Embryonic facial prominence (tissue), 1 donor: Measurements from ENCODE around the gene MCOLN1.
"Not testable (repeated sequence)": the region's sequence is repeated elsewhere in the genome, so short reads cannot be mapped to it uniquely, and the experiment has no call there.

Experiments
- DNase-seq: peaks from one replicate; pipeline ENCODE4 v3.0.0-alpha.2; 2016; ENCODE audit errors: extremely low spot score

The MCOLN1 gene

GRCh38 chr19:7524992-7525739 is 2.7 kb downstream of the MCOLN1 start:
- DNase-seq: no peak

GRCh38 chr19:7526059-7526929 is 3.9 kb downstream of the MCOLN1 start:
- no peak for DNase-seq

GRCh38 chr19:7527516-7528191 is 5.2 kb downstream of the MCOLN1 start:
- DNase-seq: no peak

DNA sequence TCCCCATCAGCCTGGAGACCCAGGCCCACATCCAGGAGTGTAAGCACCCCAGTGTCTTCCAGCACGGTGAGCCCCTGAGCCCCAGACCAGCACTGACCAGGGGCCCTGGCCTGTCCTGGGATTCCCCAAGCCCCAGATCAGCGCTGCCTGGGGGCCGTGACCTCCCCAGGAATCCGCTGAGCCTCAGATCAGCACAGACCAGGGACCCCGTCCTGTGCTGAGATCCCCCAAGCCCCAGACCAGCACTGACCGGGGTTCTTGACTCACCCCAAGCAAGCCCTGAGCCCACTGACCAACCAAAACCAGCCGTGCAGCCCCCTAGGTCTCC is 5.7 kb downstream of the MCOLN1 start:
- DNase-seq: no peak

GRCh38 chr19:7528522-7529245 is 6.3 kb downstream of the MCOLN1 start:
- DNase-seq: no peak

- no peak for DNase-seq
Observed at GRCh38 chr19:7529246-7529600, 6.8 kb downstream of the MCOLN1 start.

GRCh38 chr19:7529610-7530490 is 7.4 kb downstream of the MCOLN1 start:
- no peak for DNase-seq

DNA sequence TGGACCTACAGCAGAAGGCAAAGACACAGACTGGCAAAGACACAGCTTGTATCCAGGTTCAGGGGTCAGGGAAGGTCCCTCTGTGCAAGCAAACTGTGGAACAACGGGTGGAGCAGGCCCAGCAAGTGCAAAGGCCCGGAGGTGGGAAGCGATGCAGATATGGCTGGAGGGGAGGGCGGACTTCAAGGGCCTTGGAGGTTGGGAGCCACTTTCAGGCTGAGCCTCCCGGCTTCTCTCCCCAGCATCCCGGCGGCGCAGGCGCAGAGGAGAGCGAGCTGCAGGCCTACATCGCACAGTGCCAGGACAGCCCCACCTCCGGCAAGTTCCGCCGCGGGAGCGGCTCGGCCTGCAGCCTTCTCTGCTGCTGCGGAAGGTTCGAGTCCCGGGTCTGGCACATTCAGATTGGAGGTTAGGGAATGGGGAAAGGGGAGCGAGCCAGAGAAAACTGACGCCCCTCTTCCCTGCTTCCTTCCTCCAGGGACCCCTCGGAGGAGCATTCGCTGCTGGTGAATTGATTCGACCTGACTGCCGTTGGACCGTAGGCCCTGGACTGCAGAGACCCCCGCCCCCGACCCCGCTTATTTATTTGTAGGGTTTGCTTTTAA is 11.0 kb downstream of the MCOLN1 start:
- DNase-seq: no peak

DNA sequence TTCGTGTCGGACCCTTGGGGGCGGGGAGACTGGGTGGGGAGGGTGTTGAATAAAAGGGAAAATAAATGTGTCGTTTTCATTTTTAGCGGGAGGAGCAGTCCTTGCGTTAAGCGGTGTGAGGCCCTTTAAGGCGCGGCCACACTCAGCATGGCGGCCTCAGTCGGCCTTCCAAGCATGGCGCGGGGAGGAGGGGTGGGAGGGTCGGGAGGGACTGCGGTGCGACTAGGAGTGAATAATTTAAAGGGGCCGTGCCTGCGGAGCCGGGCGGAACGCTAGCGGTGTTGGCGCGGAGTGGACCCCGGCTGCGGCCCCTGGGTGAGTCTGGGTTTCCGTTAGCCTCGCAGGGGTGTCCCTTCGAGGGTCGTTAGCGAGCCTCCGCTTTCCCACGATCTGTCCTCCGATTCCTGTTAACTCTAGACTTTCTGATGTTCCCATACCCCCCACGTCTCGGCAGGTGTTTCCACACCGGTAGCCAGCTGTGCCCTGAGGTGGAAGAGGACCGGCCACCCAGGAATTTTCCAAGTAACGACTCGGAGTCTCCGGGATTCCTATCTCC is 11.6 kb downstream of the MCOLN1 start:
- DNase-seq: peak; percentile 68

DNA sequence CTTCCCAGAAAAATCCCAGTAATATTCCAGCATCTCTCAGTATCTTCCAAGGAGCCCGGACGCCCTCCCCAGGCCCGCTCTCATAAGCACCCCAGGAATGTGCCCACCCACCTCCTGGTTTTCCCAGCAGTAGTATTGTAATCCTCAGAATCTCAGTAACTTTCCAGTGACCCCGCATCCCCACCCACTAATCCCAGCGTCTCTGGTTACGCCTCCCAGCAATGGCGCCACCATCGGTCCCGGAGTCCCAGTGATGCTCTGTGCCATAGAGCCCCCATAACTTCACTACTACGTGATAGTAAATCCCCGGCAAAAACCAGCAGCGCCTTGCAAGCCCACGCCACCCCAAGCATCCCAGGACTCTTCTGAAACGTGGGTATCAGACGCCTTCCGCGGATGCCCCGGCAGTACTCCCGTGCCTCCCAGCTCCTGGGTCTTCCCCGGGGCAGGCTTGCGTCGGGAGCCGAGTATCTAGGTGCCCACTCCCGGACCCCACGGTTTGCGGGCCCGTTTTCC is 12.2 kb downstream of the MCOLN1 start:
- peak; percentile 49 for DNase-seq

DNA sequence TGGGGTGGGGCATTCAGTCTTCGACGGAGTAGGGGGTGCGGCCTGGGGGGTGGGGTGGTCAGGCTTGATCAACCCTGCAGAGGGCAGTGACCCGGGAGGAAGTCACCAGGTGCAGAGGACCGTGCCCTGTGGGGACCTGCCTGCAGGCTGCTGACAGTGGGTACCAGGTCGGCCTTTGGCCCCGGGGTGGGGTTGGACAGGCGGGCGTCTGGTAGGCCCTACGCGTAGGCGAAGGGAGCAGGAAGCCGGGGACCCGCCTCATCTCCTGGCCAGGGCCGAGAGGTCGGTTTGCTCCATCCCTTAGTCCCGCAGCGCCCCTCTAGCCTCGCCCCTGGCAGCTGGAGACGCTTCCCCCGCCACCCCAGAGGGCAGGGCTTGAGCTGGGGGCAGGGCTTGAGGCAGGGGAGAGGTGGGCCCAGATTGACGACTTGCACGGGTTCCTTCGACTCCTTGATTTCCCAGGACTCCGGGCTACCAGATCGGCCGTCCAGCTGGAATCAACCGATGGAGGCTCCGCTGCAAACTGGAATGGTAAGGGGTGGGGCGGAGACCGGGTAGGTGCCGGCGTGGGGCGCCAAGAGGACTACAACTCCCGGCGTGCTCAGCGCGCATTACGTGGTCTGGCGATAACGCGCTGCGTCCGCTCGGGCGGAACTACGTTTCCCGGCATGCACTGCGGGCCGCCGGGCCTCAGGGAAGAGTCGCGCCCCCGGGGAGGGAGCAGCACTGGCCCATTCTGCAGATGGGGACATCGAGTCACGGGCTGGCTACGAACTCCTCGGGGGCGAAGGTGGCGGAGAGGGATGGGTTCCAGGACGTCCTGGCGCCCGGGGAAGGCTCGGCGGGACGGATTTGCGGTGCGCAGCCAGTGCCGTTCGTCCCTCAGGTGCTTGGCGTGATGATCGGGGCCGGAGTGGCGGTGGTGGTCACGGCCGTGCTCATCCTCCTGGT is 12.9 kb downstream of the MCOLN1 start, which contains the start of gene PNPLA6:
PNPLA6 (plus strand) TSS at position 671 of the 951 bp plus-strand sequence; CDS start at position 743, 72 bp downstream.
- peak; percentile 84 for DNase-seq

GRCh38 chr19:7535998-7536695 is 13.7 kb downstream of the MCOLN1 start:
- no peak for DNase-seq

- not testable (repeated sequence) for DNase-seq
Observed at GRCh38 chr19:7538990-7539389, 16.6 kb downstream of the MCOLN1 start.

DNA sequence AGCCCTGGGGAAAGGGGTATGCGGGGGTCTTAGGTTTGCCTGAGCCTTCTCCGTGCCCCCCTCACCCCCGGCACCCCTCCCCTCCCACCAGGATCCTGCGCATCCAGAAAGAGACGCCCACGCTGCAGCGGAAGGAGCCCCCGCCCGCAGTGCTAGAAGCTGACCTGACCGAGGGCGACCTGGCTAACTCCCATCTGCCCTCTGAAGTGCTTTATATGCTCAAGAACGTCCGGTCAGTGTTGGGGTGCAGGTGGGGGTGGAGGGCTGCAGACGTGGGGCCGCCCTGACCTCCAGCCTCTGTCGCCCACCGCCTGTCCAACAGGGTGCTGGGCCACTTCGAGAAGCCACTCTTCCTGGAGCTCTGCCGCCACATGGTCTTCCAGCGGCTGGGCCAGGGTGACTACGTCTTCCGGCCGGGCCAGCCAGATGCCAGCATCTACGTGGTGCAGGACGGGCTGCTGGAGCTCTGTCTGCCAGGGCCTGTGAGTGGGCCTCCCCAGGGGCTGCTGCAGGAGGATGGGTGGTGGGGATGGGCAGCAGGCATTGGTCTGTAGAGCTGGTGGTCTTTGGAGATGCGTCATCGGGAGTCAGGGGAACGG is 17.5 kb downstream of the MCOLN1 start:
- no peak for DNase-seq

DNA sequence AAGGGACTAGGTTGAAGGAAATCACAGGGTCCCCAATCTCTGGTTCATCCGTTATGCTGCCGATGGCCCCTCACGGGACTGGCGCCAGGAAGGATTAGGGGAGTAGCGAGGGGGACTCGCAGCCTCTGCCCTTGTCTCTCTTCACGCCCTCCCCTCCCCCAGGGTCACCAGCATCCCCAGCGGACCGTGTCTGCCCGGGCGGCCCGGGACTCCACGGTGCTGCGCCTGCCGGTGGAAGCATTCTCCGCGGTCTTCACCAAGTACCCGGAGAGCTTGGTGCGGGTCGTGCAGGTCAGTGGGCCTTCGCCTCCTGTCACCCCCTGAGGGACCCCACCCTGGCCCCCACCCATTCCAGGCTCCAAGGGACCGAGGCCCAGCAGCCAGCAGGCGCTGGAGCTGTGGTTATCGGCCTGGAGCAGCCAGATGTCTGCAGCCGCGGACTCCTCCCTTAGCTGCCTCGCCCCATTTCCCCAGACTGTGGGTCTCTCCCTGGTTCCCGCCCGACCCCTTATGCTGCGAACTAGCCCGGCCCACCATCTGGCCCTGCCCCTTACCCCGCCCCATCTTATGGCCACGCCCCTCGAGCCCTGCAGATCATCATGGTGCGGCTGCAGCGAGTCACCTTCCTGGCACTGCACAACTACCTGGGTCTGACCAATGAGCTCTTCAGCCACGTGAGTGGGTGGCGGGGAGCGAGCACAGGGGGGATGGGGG is 18.5 kb downstream of the MCOLN1 start:
- no peak for DNase-seq

- DNase-seq: no peak
Observed at GRCh38 chr19:7541475-7541824, 19.0 kb downstream of the MCOLN1 start.

DNA sequence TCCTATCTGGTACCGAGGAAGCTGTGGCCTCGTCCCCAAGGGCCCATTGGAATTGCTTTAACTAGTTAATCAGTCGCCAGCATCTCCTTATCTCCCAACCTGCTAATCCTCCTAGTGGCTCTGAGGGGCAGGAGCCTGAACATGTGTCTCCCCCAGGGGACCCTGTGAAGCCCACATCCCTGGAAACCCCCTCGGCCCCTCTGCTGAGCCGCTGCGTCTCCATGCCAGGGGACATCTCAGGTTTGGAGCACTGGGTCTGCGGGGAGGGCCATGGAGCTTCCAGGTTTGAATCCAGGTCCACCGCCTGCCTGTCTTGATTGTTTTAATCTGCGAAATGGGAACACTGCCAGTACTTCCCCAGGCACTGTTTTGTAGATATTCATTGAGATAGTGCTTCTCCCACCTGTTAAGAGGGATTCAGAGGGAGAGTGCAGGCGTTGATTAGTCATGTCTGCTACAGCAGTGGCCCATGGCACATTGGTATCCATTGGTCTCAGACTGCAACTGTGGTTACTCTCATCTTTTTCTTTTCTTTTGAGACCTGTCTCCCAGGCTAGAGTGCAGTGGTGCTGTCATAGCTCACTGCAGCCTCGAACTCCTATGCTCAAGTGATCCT is 19.5 kb downstream of the MCOLN1 start:
- DNase-seq: no peak
